ENCODE results near the gene GNE. TPM values are rescaled to one million over a fixed set of nuclear protein-coding genes. Genes with fewer than 3 reads are reported as not detected.

Gene GNE
- total and polyA plus RNA-seq, 9 of the 15 experiments (the other 6 are each of a cell fraction or from before 2014, with no cell fraction given), result 5.1 to 18.6 (median 12.0) TPM

Small RNA genes within 50 kb of the gene (small RNA-seq; reads per million reads assigned to genes)
- not detected for gene RNU4-53P

Other genes starting within 250 kb of the GNE start
- gene RECK, start 221.5 kb downstream of the GNE start, total RNA-seq (2014; rRNA removed), result 0.36 TPM in 1 of 2 replicates, not detected in the other
- gene RECK, start 221.5 kb downstream of the GNE start, total RNA-seq (2014; rRNA removed; fragmentation: Illumina TruSeq; extraction: Trizol), result 0.06 and 0.22 TPM in 2 replicates
- 0.04 and 0.08 TPM in 2 replicates for gene RECK, start 221.5 kb downstream of the GNE start, total RNA-seq (2015; rRNA removed; fragmentation: Illumina TruSeq; extraction: Trizol)
- 0.11 and 0.34 TPM in 2 replicates for gene RECK, start 221.5 kb downstream of the GNE start, total RNA-seq (2021)
- 0.08 and 0.33 TPM in 2 replicates for gene RECK, start 221.5 kb downstream of the GNE start, polyA plus RNA-seq (2011; rRNA removed)
- 0.11 and 0.16 TPM in 2 replicates for gene RECK, start 221.5 kb downstream of the GNE start, polyA plus RNA-seq (2014; fragmentation: Illumina TruSeq; extraction: Trizol)
- under 1 TPM; 0.06 to 0.07 TPM for gene RECK, start 221.5 kb downstream of the GNE start, polyA plus RNA-seq (2014; fragmentation: Nextera tagmentation; extraction: Ambion mirVana)
- gene RECK, start 221.5 kb downstream of the GNE start, polyA plus RNA-seq (2014; rRNA removed), result 0.19 and 0.66 TPM in 2 replicates
- gene GLIPR2, start 121.7 kb downstream of the GNE start, total RNA-seq (2014; rRNA removed), result 2.0 and 4.0 TPM in 2 replicates
- 2.2 and 2.4 TPM in 2 replicates for gene GLIPR2, start 121.7 kb downstream of the GNE start, total RNA-seq (2014; rRNA removed; fragmentation: Illumina TruSeq; extraction: Trizol)
- 1.4 TPM in 2 replicates for gene GLIPR2, start 121.7 kb downstream of the GNE start, total RNA-seq (2015; rRNA removed; fragmentation: Illumina TruSeq; extraction: Trizol)
- 3.8 and 4.7 TPM in 2 replicates for gene GLIPR2, start 121.7 kb downstream of the GNE start, total RNA-seq (2021)
- 6.9 and 8.8 TPM in 2 replicates for gene GLIPR2, start 121.7 kb downstream of the GNE start, polyA plus RNA-seq (2011; rRNA removed)
- 4.4 and 4.8 TPM in 2 replicates for gene GLIPR2, start 121.7 kb downstream of the GNE start, polyA plus RNA-seq (2014; fragmentation: Illumina TruSeq; extraction: Trizol)
- gene GLIPR2, start 121.7 kb downstream of the GNE start, polyA plus RNA-seq (2014; fragmentation: Nextera tagmentation; extraction: Ambion mirVana), result 1 to 10 TPM; 2.7 to 2.9 TPM
- 4.0 and 4.6 TPM in 2 replicates for gene GLIPR2, start 121.7 kb downstream of the GNE start, polyA plus RNA-seq (2014; rRNA removed)
- gene CCIN, start 89.1 kb downstream of the GNE start, total RNA-seq (2014; rRNA removed), result not detected in 2 replicates
- not detected in 2 replicates for gene CCIN, start 89.1 kb downstream of the GNE start, total RNA-seq (2014; rRNA removed; fragmentation: Illumina TruSeq; extraction: Trizol)
- not detected in 2 replicates for gene CCIN, start 89.1 kb downstream of the GNE start, total RNA-seq (2015; rRNA removed; fragmentation: Illumina TruSeq; extraction: Trizol)
- not detected in 2 replicates for gene CCIN, start 89.1 kb downstream of the GNE start, total RNA-seq (2021)
- not detected in 2 replicates for gene CCIN, start 89.1 kb downstream of the GNE start, polyA plus RNA-seq (2011; rRNA removed)
- gene CCIN, start 89.1 kb downstream of the GNE start, polyA plus RNA-seq (2014; fragmentation: Illumina TruSeq; extraction: Trizol), result not detected in 2 replicates
- not detected for gene CCIN, start 89.1 kb downstream of the GNE start, polyA plus RNA-seq (2014; fragmentation: Nextera tagmentation; extraction: Ambion mirVana)
- gene CCIN, start 89.1 kb downstream of the GNE start, polyA plus RNA-seq (2014; rRNA removed), result not detected in 2 replicates
- gene CLTA, start 67.5 kb downstream of the GNE start, total RNA-seq (2014; rRNA removed), result 186 and 196 TPM in 2 replicates
- gene CLTA, start 67.5 kb downstream of the GNE start, total RNA-seq (2014; rRNA removed; fragmentation: Illumina TruSeq; extraction: Trizol), result 129 and 131 TPM in 2 replicates
- 156 and 161 TPM in 2 replicates for gene CLTA, start 67.5 kb downstream of the GNE start, total RNA-seq (2015; rRNA removed; fragmentation: Illumina TruSeq; extraction: Trizol)
- 140 and 144 TPM in 2 replicates for gene CLTA, start 67.5 kb downstream of the GNE start, total RNA-seq (2021)
- 104 and 137 TPM in 2 replicates for gene CLTA, start 67.5 kb downstream of the GNE start, polyA plus RNA-seq (2011; rRNA removed)
- 144 and 156 TPM in 2 replicates for gene CLTA, start 67.5 kb downstream of the GNE start, polyA plus RNA-seq (2014; fragmentation: Illumina TruSeq; extraction: Trizol)
- gene CLTA, start 67.5 kb downstream of the GNE start, polyA plus RNA-seq (2014; fragmentation: Nextera tagmentation; extraction: Ambion mirVana), result 10 to 100 TPM; 37.8 to 39.6 TPM
- gene CLTA, start 67.5 kb downstream of the GNE start, polyA plus RNA-seq (2014; rRNA removed), result 206 and 219 TPM in 2 replicates
- gene RNF38, start 141.8 kb upstream of the GNE start, total RNA-seq (2014; rRNA removed), result 2.9 and 3.1 TPM in 2 replicates
- 5.4 and 6.4 TPM in 2 replicates for gene RNF38, start 141.8 kb upstream of the GNE start, total RNA-seq (2014; rRNA removed; fragmentation: Illumina TruSeq; extraction: Trizol)
- gene RNF38, start 141.8 kb upstream of the GNE start, total RNA-seq (2015; rRNA removed; fragmentation: Illumina TruSeq; extraction: Trizol), result 4.5 and 4.9 TPM in 2 replicates
- 8.9 and 9.8 TPM in 2 replicates for gene RNF38, start 141.8 kb upstream of the GNE start, total RNA-seq (2021)
- gene RNF38, start 141.8 kb upstream of the GNE start, polyA plus RNA-seq (2011; rRNA removed), result 8.5 and 10.4 TPM in 2 replicates
- gene RNF38, start 141.8 kb upstream of the GNE start, polyA plus RNA-seq (2014; fragmentation: Illumina TruSeq; extraction: Trizol), result 6.7 TPM in 2 replicates
- 1 to 10 TPM; 1.6 to 2.7 TPM for gene RNF38, start 141.8 kb upstream of the GNE start, polyA plus RNA-seq (2014; fragmentation: Nextera tagmentation; extraction: Ambion mirVana)
- gene RNF38, start 141.8 kb upstream of the GNE start, polyA plus RNA-seq (2014; rRNA removed), result 3.4 and 4.7 TPM in 2 replicates

Measured in K562 (cell line).